ENCODE data around the gene PAAF1. TPM values are rescaled to one million over a fixed set of nuclear protein-coding genes. Genes with fewer than 3 reads are reported as not detected.
"Not testable (repeated sequence)": the region's sequence is repeated elsewhere in the genome, so short reads cannot be mapped to it uniquely, and the experiment has no call there.

PAAF1 gene
- total RNA-seq, 2 donors from 2014 or later, result 41.3 to 45.1 TPM

- DNase-seq (ENCODE audit: low spot score in 2 of 2) (no peak), ATAC-seq (no peak)
- Mint-ChIP-seq H3K27ac (no peak overlapping the region), H3K36me3 (peaks cover 11 to 14% of the 10 kb centered on the region in 2 donors), H3K9me3 (no peaks in the 10 kb centered on the region)
These were observed 6.5 kb upstream of the PAAF1 start for GRCh38 chr11:73870261-73870660.

- DNase-seq (ENCODE audit: low spot score in 2 of 2), result no peak
- peaks cover 31 to 33% of the 10 kb centered on the region in 2 donors for H3K36me3 Mint-ChIP-seq
- no peak for ATAC-seq
- peak overlapping the region in 1 of 2 donors; percentile 81 for H3K27ac Mint-ChIP-seq
- no peaks in the 10 kb centered on the region for H3K9me3 Mint-ChIP-seq
These were observed 3.9 kb upstream of the PAAF1 start for GRCh38 chr11:73872749-73873357.

GRCh38 chr11:73875380-73875779 lies 1.4 kb upstream of the PAAF1 start:
- Mint-ChIP-seq H3K36me3 (peaks cover 31 to 33% of the 10 kb centered on the region in 2 donors), H3K27ac (peak overlapping the region; percentile 99 to 100), H3K9me3 (no peaks in the 10 kb centered on the region)
- DNase-seq (ENCODE audit: low spot score in 2 of 2), result no peak
- no peak for ATAC-seq

- ATAC-seq, result no peak
- Mint-ChIP-seq H3K36me3 (peaks cover 31 to 33% of the 10 kb centered on the region in 2 donors), H3K9me3 (no peaks in the 10 kb centered on the region), H3K27ac (peak overlapping the region; percentile 99 to 100)
- DNase-seq (ENCODE audit: low spot score in 2 of 2), result no peak
These were observed 959 bp upstream of the PAAF1 start for GRCh38 chr11:73875840-73876239.

- H3K36me3 Mint-ChIP-seq, result peaks cover 23 to 27% of the 10 kb centered on the region in 2 donors
- H3K27ac Mint-ChIP-seq, result no peak overlapping the region
- DNase-seq (ENCODE audit: low spot score in 2 of 2), result no peak
- H3K9me3 Mint-ChIP-seq, result no peaks in the 10 kb centered on the region
- no peak for ATAC-seq
These were observed 2.0 kb downstream of the PAAF1 start for GRCh38 chr11:73878771-73879170.

GRCh38 chr11:73880449-73880848 lies 3.6 kb downstream of the PAAF1 start:
- peaks cover 17 to 18% of the 10 kb centered on the region in 2 donors for H3K36me3 Mint-ChIP-seq
- ATAC-seq; H3K9me3 Mint-ChIP-seq; DNase-seq (ENCODE audit: low spot score in 2 of 2); H3K27ac Mint-ChIP-seq: not testable (repeated sequence)

- H3K36me3 Mint-ChIP-seq, result peaks cover 4 to 12% of the 10 kb centered on the region in 2 donors
- no peak overlapping the region for H3K27ac Mint-ChIP-seq
- H3K9me3 Mint-ChIP-seq, result no peaks in the 10 kb centered on the region
- DNase-seq (ENCODE audit: low spot score in 2 of 2) (no peak), ATAC-seq (no peak)
These were observed 7.1 kb downstream of the PAAF1 start for GRCh38 chr11:73883856-73884255.

GRCh38 chr11:73888244-73888643 lies 11.4 kb downstream of the PAAF1 start:
- no peak overlapping the region for H3K27ac Mint-ChIP-seq
- DNase-seq (ENCODE audit: low spot score in 2 of 2), result no peak
- ATAC-seq, result no peak
- no peaks in the 10 kb centered on the region for H3K9me3 Mint-ChIP-seq
- peaks cover 4 to 12% of the 10 kb centered on the region in 2 donors for H3K36me3 Mint-ChIP-seq

GRCh38 chr11:73889019-73889418 lies 12.2 kb downstream of the PAAF1 start:
- H3K27ac Mint-ChIP-seq, result no peak overlapping the region
- peaks cover 4 to 12% of the 10 kb centered on the region in 2 donors for H3K36me3 Mint-ChIP-seq
- ATAC-seq (peak; percentile 71 to 99), DNase-seq (ENCODE audit: low spot score in 2 of 2) (peak in 1 of 2 donors; percentile 14)
- no peaks in the 10 kb centered on the region for H3K9me3 Mint-ChIP-seq

- H3K36me3 Mint-ChIP-seq, result peaks cover 4 to 12% of the 10 kb centered on the region in 2 donors
These were observed 12.7 kb downstream of the PAAF1 start for GRCh38 chr11:73889536-73889935.

GRCh38 chr11:73893041-73893440 lies 16.2 kb downstream of the PAAF1 start:
- Mint-ChIP-seq H3K36me3 (no peaks in the 10 kb centered on the region), H3K27ac (no peak overlapping the region), H3K9me3 (no peaks in the 10 kb centered on the region)
- ATAC-seq (no peak), DNase-seq (ENCODE audit: low spot score in 2 of 2) (no peak)

More at GRCh38 chr11:73889536-73889935, 12.7 kb downstream of the PAAF1 start:
- Mint-ChIP-seq H3K27ac (no peak overlapping the region), H3K9me3 (no peaks in the 10 kb centered on the region)
- ATAC-seq (no peak), DNase-seq (ENCODE audit: low spot score in 2 of 2) (no peak)

GRCh38 chr11:73894725-73895335 lies 18.0 kb downstream of the PAAF1 start:
- no peaks in the 10 kb centered on the region for H3K9me3 Mint-ChIP-seq
- H3K27ac Mint-ChIP-seq, result no peak overlapping the region
- DNase-seq (ENCODE audit: low spot score in 2 of 2), result no peak
- ATAC-seq, result no peak
- H3K36me3 Mint-ChIP-seq, result no peaks in the 10 kb centered on the region

- no peak overlapping the region for H3K27ac Mint-ChIP-seq
- H3K36me3 Mint-ChIP-seq, result no peaks in the 10 kb centered on the region
- no peaks in the 10 kb centered on the region for H3K9me3 Mint-ChIP-seq
- ATAC-seq (no peak), DNase-seq (ENCODE audit: low spot score in 2 of 2) (no peak)
These were observed 25.5 kb downstream of the PAAF1 start for GRCh38 chr11:73902303-73902702.

GRCh38 chr11:73907191-73907590 lies 30.4 kb downstream of the PAAF1 start:
- DNase-seq (ENCODE audit: low spot score in 2 of 2) (no peak), ATAC-seq (peak; percentile 75 to 76)
- H3K9me3 Mint-ChIP-seq, result no peaks in the 10 kb centered on the region
- H3K36me3 Mint-ChIP-seq, result peaks cover 5% of the 10 kb centered on the region in 2 donors
- H3K27ac Mint-ChIP-seq, result no peak overlapping the region

GRCh38 chr11:73912026-73912425 lies 35.2 kb downstream of the PAAF1 start:
- DNase-seq (ENCODE audit: low spot score in 2 of 2), result no peak
- ATAC-seq, result no peak
- peaks cover 5 to 8% of the 10 kb centered on the region in 2 donors for H3K36me3 Mint-ChIP-seq
- no peaks in the 10 kb centered on the region for H3K9me3 Mint-ChIP-seq
- H3K27ac Mint-ChIP-seq, result no peak overlapping the region

GRCh38 chr11:73913472-73913871 lies 36.7 kb downstream of the PAAF1 start:
- Mint-ChIP-seq H3K27ac (no peak overlapping the region), H3K36me3 (peaks cover 5 to 8% of the 10 kb centered on the region in 2 donors), H3K9me3 (no peaks in the 10 kb centered on the region)
- DNase-seq (ENCODE audit: low spot score in 2 of 2), result no peak
- ATAC-seq, result no peak

GRCh38 chr11:73914284-73914683 lies 37.5 kb downstream of the PAAF1 start:
- Mint-ChIP-seq H3K36me3 (peaks cover 8 to 10% of the 10 kb centered on the region in 2 donors), H3K9me3 (no peaks in the 10 kb centered on the region), H3K27ac (no peak overlapping the region)
- DNase-seq (ENCODE audit: low spot score in 2 of 2), result no peak
- no peak for ATAC-seq

- Mint-ChIP-seq H3K36me3 (peaks cover 6 to 8% of the 10 kb centered on the region in 2 donors), H3K27ac (no peak overlapping the region)
These were observed 39.6 kb downstream of the PAAF1 start for GRCh38 chr11:73916435-73916834.

More at GRCh38 chr11:73916435-73916834, 39.6 kb downstream of the PAAF1 start:
- DNase-seq (ENCODE audit: low spot score in 2 of 2) (no peak), ATAC-seq (peak in 1 of 2 donors; percentile 58)
- H3K9me3 Mint-ChIP-seq, result no peaks in the 10 kb centered on the region
